Fibroblast of mammary gland (primary cell): ENCODE data around the gene USO1.
A peak's percentile ranks its signal among the peaks of the same experiment; 100 is the strongest.

Source experiments
- DNase-seq: peaks from one replicate; pipeline ENCODE4 v3.0.0-alpha.2; 2010; ENCODE audit warnings: low read depth
- H3K4me3 ChIP-seq: 2 replicates; pipeline ENCODE4 v1.5.1; 2011; ENCODE audit warnings: low read depth, mild to moderate bottlenecking, low read length, moderate library complexity; ENCODE audit not compliant: control insufficient read depth
- TF ChIP-seq, protein P1 (sequence below): conservative IDR thresholded peaks from 2 replicates; pipeline ENCODE4 v1.5.1; 2011; ENCODE audit warnings: low read depth, low read length, inconsistent platforms; ENCODE audit not compliant: control insufficient read depth, insufficient read depth

Gene USO1

DNA sequence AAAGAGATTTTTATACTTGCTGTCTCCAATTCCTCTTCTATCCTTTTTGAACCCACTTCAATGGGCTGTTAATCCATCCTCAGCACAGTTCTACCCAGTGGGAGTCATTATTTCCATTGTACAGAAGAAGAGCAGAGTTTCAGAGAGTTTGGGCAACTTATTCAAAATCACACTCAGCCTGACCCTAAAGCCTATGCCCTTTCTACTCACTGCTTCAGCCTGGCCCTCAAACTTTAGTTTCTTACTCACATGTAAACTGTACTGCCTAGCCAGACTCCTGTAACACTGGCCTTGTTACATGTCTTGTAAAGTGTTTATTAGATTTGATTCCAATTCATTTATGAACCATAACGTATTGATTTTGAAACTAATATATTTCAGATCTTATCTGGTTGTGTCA is 25.1 kb upstream of the USO1 start:
- H3K4me3 ChIP-seq, result no peak overlapping the region
- no peak for DNase-seq
- TF ChIP-seq, protein P1, sequence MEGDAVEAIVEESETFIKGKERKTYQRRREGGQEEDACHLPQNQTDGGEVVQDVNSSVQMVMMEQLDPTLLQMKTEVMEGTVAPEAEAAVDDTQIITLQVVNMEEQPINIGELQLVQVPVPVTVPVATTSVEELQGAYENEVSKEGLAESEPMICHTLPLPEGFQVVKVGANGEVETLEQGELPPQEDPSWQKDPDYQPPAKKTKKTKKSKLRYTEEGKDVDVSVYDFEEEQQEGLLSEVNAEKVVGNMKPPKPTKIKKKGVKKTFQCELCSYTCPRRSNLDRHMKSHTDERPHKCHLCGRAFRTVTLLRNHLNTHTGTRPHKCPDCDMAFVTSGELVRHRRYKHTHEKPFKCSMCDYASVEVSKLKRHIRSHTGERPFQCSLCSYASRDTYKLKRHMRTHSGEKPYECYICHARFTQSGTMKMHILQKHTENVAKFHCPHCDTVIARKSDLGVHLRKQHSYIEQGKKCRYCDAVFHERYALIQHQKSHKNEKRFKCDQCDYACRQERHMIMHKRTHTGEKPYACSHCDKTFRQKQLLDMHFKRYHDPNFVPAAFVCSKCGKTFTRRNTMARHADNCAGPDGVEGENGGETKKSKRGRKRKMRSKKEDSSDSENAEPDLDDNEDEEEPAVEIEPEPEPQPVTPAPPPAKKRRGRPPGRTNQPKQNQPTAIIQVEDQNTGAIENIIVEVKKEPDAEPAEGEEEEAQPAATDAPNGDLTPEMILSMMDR, result no peak

DNA sequence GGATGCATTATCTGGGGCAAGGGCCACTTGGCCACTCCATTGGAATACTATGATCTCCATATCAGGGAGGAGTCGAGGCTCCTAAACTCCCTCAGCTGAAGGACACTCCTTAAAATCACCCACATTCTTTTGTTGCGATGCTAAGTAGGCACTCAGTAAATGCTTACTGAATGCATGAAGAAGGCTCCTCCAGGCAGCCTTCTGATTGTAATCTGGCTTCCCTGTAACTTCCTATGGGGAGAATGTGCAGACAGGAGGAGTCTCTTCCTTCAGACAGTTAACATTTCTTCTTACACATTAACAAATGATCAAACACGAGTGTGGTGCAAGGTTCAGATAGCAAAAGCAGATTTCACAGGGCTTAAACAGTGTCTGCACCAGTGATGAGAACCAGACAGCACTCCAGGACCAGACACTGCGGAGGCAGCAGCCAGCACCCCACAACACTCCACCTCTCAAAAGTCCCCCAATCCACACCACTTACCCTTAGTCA is 21.4 kb upstream of the USO1 start:
- TF ChIP-seq, protein P1, result no peak
- DNase-seq, result no peak
- H3K4me3 ChIP-seq, result no peak overlapping the region

DNA sequence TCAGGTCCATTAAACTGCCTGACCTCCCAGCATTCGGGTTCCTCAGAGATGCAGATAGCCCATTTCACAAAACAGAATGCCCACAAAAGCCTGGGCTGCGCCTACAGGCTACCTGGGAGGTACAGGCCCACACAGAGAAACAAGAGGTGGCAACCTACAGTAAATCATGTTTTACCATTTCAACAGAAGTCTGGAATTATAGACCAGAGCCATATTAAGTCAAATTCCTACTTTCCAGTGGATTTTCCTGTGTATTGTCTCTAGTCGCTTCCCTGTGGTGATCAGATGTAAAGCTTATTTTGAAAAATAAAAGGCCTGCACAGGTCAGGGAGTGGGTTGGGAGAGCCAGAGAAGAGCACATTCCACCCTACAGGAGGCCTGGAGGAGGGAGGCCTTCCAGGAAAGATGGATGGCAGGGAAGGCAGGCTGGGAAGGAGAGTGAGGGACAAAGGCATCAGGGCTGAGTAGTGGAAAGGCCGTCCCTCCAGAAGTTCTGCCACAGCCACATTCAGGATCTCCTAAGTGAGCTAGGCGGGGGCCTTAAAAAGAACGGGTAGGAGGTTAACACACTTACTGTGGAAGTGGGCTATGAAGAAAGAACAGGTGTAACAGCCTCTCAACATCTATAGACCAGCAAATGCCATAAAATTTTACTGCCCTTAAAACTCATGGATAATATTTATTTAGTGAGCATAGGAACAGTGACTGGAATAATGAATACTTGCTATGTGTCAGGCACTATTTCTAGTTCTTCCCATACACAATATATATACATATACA is 19.0 kb upstream of the USO1 start:
- TF ChIP-seq, protein P1, result no peak
- no peak for DNase-seq
- no peak overlapping the region for H3K4me3 ChIP-seq

DNA sequence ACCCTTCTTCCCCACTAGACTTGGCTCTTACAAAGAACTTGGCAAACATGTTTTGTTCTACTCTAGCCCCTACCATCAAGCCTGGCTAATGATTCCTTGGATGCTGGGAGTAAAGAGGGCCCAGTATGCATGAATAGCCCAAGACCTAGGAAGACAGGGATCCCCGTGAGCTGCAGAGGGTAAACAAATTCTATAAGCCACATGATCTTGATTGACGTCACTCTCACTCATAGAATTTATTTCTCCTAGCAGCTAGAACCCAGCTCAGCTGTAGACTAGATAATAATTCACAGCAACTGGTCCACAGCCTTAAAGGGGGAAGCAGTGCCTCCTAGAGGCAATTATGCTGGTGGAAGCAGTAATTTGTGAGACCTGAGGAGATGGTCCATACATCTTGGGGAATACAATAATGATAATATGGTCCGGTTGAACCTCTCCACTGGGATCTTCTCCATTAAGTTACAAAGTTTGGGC is 16.1 kb upstream of the USO1 start:
- H3K4me3 ChIP-seq, result no peak overlapping the region
- TF ChIP-seq, protein P1, result peak; percentile 37
- no peak for DNase-seq

DNA sequence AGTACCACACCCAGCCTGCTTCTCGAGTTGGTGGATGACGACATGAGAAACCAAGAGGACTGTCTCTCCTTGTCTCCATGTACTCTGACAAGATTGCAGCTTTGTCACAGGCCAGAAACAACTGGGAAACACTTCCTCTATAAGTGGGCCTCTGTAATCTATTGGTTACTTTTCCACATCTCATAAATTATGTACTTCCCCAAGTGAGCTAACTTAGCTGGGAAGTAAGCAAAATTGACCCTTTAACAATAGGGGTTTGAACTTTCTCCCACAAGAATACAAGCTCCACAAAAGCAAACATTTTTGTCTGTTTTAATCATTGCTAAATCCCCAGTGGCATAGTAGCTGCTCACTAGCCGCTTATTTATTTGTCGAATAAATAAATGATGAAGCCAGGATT is 14.1 kb upstream of the USO1 start:
- TF ChIP-seq, protein P1, result no peak
- DNase-seq, result no peak
- H3K4me3 ChIP-seq, result no peak overlapping the region

DNA sequence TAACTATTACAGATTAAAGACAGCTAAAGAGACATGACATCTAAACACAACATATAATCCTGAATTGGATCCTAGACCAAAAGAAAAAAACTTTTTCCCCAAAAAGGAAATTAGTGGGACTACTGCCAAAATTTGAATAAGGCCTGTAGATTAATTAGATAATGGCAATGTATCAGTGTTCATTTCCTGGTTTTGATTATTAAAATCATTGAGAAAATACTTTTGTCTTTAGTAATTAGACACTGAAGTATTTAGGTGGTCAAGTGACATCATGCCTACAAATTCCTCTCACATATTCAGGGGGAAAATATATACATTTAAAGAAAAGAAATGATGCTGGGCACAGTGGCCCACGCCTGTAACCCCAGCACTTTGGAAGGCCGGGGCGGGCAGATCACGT is 10.4 kb upstream of the USO1 start:
- no peak for DNase-seq
- TF ChIP-seq, protein P1, result no peak
- H3K4me3 ChIP-seq, result no peak overlapping the region

DNA sequence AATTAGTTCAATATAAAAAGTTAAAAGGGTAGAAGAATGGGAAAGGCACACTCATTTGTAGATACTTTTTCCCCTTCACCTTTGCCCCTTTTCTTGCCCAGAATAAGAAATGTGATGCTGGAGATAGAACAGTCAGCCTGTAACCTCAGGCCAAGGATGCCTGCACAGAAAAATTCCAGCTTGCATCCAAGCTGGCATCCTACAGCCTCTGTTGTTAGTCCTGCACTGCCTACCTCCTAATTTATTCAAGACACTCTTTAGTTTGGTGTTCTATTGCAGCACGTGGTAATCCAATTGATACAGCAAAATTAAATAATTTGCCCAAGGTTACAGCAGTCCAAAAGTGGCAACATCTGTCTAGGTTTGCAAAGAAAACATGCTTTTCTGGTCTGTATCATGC is 9.7 kb upstream of the USO1 start:
- no peak overlapping the region for H3K4me3 ChIP-seq
- TF ChIP-seq, protein P1, result no peak
- DNase-seq, result no peak
